HG02678 (cell line): ENCODE results near the gene TNFRSF18.

Experiments used
- ATAC-seq: cut with Tn5 transposase; IDR thresholded peaks from one replicate; pipeline ENCODE4 v1.9.1; 2021; ENCODE audit warnings: mild to moderate bottlenecking, moderate library complexity; ENCODE audit not compliant: unreplicated experiment

TNFRSF18 gene

DNA sequence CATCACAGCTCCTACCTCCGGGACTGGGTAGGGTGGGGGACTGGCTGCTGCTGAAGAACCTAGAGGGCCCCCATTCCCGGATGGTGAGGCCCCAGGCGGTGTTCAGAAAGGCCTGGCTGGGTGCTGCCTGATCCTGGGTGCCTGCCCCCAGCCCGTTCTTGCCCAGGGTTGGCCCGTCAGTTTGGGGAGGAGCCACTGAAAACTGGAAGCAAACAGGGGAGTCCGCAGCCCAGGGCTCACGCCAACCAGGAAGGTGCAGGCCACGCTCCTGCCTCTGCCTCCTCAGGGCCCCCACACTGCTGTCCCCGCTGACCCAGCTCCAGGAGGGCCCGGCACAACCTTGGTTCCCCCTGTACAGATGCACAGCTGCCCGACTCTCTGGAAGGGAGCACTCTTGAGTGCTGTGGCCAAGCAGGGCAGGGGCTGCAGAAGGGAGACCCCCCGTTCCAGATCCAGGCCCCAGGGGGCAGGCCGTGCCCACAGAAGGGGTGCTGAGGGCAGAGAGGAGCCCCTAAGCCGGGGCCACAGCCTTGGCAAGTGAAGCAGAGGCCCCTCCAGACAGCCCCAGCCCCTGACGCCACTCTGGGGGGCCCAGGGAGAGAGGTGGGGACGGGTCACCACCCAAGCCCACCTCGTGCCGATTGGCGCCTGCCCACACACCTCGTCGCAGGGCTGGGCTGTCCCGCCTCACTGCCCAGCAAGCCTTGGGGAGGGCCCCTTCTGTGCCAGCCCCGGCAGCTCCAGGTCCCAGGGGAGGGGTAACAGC, 34.6 kb upstream of the TNFRSF18 start:
- no peak for ATAC-seq

DNA sequence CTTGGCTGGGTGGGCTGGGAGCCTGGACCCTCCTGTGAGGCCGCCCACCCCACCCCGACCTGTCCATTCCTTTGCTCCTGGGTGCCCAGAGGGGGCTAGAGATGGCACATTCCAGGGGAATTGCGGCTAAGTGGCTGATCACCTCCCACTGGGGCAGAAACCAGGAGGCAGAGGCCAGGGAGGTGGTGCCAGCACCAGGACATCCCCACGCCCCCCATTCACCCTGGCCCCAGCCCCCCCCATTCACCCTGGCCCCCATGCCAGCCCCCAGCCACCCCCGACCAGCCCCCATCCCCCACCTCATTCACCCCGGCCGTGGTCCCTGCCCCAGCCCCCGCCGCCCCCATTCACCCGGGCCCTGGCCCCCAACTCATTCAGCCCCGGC, 33.9 kb upstream of the TNFRSF18 start:
- no peak for ATAC-seq

DNA sequence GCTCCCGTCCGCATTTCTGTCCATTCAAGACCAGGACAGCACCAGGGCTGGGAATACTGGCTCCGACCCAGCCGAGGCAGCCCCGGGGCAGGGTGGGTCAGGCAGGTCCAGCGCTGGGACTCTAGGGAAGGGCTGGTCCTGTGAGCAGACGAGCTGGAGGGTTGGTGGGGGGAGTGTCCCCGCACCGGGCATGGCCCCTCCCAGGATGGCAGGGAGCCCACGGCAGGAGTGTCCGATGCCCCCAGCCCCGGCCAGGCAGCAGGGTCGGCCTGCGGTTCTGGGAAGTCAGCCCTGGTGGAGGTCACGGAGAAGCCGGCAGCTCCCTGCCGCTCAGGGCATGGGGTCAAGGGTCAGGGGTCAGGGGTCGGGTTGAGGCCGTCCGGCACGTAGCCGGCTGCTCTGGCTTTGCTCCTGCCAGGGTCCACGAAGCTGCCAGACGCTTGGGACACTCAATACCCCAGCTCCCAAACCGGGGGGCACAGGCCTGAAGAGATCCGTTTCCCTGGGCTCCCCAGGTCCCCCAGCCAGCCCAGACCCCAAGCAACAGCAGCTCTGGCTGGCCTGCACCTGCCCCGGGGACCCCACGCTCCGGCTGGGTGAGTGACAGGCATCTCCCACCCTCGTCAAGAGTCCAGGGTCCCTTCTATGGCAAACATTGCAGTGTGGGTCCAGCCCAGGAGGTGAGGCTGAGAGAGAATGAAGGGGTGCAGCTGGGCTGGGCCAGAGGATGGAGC, 33.4 kb upstream of the TNFRSF18 start:
- ATAC-seq: no peak

DNA sequence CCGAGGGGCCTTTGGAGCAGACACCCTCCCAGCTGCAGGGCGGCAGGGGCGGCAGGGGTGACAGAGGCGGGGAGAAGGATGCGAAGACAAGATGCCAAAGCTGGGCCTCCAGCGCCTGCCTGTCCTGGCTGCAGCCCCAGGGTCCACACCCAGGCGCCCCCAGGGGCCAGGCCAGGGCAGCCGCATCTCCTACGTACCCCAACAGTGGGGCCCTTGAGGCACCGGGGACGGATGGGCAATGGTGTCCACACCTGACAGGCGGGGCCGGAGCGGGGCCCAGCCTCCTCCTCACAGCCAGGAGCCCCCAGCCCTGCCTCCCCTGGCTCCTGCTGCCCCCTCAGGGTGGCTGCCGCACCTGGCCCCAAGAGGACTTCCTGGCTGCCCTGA, 32.8 kb upstream of the TNFRSF18 start:
- no peak for ATAC-seq

DNA sequence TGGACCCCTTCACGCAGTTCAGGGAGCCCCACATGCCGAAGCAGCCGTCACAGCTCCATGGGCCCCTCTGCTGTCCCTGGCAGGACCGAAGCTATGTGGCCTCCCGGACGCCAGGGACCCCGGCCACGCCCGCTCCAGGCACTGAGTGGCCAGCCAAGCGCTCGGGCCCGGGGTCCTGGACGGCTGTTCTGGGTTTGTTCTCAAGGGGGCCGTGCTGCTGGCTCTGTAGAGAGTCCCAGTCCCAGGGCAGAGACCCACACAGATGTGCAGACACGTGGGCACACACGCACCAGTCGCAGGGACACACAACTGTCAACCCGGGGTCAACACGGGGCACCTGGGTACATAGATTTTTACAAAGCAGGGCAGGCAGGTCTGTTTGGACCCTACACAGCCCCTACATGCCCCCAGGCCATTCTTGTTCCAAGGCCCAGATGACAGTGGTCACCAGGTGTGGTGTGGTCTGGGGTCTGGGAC, 32.3 kb upstream of the TNFRSF18 start:
- ATAC-seq: no peak

DNA sequence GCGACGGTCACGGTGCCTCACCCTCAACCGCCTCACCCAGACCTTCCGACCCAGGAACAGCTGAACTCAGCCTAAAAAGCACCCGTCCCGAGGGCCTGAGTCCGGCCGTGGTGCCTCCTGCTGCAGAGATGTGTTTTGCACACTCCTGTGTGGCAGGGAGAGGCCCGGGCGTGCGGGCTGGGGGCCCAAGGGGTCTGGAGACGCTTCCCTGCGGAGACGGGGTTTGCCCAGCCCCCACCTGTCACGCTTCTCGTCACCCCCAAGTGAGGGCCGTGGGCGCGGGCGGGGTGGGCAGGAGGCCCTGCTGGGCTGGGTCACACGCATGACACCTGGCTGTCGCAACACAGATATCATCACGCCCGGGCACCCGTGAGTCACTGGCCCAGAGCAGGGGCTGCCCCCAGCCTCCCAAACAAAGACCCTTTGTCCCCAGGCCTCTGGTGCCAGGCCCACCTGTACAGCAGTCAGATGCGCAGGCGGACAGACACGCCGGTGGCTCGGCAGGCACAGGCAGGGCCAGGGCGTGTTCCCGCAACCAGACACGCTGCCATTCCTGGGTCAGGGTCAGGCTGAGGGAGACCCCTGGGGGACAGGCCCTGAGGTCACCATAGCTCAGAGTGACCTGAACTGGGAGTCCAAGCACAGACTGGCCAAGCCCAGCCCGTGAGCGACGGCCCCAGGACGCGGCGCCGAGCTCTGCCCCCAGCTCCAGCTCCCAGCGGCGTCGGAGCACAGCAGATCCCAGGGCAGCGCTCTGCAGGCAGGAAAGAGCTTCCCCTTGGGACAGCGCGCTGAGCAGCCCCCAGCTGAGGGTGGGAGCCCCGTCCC, 31.7 kb upstream of the TNFRSF18 start:
- no peak for ATAC-seq

DNA sequence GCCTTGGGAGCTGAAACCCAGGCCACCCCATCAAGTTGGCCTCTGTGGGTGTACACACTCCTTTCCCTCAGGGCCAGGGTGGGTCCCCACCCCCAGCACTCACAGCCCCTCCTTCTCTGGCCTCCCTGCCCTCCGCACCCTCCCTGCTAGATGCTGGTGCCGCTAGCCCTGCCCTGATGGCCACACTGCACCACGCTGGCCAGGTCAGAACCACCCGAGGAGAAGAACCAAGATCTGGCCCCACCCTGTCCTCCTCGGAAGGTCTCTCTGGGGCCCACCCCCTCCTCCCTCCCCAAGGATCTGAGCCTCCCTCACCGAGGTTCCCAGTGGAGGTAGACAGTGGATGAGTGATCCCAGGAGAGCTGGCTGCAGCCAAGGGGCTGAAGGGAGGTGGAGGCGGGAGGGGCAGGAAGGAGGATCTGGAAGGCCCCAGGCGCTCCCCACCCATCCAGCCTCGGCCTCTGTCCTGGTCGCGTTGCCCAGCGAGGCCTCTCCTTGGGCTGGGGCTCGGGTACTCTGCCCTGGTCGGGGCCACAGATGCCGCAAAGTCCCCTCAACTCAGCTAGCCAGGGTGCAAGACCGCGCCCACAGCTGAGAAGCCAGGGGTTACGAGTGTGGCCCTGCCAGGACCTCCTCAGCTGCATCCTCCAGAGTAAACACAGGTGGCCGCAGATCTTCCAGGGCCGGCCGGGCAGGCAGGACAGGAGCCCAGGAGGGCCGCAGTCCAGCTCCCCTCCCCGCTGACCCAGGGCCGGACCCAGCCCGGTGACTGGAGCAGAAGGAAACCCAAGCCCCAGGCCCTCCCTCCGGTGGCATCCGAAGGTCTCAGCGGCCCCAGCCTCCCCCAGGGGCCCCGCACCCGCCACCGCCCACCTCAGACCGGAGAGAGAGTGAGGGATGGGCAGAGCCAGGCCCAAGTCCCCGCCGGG, 30.8 kb upstream of the TNFRSF18 start:
- no peak for ATAC-seq

DNA sequence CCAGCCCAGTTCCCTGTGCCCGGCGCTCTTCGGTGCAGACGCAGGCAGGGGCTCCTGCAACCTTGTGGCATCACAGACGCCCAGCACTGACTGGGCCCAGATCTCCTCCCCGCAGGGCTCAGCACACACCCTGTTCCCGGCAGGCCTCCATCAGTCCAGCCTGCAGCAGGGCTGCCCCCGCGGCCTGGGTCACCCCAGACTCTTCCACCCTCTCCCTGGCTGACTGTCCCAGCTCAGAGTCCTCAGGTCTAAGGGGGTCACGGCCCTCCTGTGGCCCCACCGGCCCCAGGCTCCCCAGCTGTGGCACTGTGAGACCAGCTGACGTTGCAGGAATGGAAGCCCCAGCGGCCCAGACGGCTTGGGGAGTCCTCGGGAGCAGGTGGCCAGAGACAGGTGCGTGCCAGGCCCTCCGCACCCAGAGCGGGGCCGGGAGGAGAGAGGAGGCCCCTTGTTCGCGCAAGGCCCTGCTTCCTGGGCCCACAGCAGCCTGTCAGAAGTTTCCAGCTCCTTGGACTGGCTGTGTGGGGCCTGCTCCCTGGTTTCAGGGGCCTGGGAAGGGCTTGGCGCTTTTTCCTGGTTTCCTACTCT, 29.9 kb upstream of the TNFRSF18 start:
- ATAC-seq: no peak

DNA sequence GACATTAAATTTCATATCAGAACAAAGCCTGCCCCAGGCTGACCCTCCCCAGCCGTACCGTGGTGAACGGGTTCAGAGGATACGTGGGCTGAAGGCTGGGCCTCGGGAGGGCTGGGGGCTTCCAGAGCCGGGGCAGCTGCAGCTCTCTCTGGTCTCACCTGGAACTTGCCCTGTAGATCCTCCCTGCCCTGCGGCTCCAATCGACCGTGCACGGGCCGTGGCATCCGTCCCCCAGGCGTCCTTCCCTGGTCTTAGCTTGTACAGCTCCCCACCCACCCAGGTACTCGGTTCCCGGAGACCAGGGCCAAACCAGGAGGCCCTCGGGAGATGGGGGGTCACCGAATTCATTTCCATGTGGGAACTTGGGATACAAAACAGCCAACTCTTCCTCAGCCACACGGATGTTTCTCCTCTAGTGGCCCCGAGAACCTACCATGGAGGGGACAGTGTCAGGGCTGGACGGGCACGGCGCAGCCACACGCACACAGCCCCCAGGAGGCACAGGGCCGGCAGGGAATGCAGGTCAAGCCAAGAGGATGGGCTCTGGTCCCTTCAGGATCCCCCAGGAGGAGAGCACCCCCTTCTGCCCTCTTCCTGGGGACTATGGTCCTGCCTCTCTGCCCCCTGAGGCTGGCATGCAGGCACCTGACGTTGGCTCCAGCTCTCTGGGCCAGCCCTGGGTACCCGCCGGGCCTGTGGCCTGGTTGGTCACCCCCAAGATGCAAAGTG, 28.8 kb upstream of the TNFRSF18 start:
- no peak for ATAC-seq

DNA sequence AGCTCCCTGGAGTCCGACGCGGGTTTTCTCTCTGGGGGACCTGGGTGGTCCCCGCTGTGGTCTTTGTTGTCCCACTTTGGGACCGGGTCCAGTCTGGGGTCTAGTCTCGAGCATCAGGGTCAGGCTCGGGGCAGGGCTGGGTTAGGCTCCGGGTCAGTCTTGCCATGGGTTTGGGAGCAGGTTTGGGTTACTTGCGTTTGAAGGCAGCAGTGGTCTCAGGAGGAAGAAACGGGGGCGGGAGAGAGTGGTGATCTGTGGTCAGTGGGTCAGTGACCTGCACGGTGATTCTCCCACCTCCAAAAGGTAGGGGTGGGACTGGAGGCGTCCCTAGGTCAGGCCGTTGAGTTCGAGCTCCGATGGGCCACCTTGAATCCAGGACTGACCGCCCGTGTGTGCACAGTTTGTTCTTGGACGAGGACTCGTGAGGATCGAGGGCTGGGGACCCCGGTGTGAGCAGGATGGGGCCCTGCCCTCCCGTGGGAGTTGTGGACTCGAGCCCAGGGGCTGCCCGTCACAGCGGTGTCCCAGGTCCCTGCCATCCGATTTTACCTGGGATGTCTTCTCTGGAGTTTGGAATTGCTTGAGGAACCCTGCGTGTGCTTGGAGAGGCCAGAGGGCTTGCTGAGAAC, 27.9 kb upstream of the TNFRSF18 start:
- no peak for ATAC-seq

DNA sequence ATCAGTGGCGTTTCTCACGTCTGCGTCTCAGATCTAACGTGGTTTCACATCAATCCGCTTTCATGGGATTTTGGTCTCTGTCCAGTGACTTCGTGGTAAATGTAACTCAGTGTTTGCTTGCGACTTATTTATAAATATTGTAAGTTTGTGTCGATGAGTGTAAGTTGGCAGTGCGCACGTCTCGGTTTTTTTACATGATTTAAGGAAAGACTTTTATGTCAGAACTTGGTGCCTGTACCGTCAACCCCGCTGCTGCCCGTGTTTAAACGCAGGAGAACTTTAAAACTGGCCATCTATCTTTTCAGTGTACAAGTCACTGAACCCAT, 27.1 kb upstream of the TNFRSF18 start:
- no peak for ATAC-seq

DNA sequence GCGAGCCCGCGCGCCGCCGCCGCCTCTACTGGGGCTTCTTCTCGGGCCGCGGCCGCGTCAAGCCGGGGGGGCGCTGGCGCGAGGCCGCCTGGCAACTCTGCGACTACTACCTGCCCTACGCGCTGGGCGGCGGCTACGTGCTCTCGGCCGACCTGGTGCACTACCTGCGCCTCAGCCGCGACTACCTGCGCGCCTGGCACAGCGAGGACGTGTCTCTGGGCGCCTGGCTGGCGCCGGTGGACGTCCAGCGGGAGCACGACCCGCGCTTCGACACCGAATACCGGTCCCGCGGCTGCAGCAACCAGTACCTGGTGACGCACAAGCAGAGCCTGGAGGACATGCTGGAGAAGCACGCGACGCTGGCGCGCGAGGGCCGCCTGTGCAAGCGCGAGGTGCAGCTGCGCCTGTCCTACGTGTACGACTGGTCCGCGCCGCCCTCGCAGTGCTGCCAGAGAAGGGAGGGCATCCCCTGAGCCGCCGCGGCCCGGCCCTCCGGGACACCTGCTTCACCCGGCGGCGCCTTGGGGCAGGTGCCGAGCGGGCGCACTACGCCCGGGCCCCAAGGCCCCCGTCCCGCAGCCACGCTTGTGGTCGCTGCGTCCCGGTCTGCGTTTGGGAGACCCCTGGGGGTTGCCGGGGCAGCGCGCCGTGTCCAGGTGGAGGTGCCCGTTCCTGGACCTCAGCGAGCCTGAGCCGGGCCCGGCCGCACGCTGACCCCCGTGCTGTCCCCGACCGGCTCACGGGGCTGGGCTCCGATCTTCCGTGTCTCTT, 26.6 kb upstream of the TNFRSF18 start:
- ATAC-seq: no peak

DNA sequence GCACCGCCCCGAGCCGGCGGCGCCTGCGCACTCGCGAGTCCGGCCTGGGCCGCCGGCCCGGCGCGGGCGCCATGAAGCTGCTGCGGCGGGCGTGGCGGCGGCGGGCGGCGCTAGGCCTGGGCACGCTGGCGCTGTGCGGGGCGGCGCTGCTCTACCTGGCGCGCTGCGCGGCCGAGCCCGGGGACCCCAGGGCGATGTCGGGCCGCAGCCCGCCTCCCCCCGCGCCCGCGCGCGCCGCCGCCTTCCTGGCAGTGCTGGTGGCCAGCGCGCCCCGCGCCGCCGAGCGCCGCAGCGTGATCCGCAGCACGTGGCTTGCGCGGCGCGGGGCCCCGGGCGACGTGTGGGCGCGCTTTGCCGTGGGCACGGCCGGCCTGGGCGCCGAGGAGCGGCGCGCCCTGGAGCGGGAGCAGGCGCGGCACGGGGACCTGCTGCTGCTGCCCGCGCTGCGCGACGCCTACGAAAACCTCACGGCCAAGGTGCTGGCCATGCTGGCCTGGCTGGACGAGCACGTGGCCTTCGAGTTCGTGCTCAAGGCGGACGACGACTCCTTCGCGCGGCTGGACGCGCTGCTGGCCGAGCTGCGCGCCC, 25.9 kb upstream of the TNFRSF18 start, which contains the start of gene B3GALT6:
Gene B3GALT6 (plus strand): TSS at position 30 of the 588 bp plus-strand sequence. CDS start 42 bp downstream, at position 72.
- no peak for ATAC-seq

DNA sequence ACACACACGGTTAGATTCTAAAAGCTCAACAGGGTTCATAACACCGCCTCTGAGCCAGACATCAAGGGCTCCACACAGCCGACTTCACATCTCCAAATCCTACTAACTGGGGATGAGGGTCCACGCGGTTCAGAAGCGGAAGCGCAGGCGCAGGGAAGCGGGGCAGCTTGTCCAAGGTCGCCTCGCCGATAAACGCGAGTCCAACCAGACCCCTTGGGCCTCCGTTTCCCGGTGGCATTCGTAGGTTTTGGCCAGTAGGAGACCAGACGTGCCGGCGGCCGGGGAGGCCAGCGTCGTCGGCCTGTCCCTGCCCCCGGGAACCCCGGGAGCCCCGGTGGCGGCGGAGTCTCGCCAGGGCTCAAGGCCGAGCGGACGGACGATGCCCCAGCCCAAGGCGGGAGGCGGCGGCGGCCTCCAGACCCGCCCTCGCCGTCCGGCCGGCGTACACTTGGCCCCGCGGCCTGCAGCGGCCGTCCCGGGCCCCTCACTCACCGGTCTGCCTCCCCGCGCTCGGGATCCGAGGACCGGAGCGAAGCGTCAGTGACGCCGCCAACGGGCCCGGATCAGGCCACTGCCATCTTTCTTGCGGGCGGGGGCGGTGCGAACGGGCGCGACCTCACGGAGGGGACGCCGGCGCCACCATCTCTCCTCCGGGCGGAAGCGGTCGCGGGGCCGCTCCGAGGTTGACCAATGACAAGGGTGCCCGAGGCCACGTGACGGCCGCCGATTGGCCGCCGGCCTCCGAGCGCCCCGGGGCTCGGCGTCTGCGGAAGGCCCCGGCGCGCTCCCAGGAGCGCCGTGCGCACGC, 25.2 kb upstream of the TNFRSF18 start, which contains the start of gene SDF4:
Gene SDF4 (minus strand): TSS at position 602 of the 808 bp plus-strand sequence. CDS start 3,229 bp downstream, outside the sequence.
- peak; percentile 94 for ATAC-seq

DNA sequence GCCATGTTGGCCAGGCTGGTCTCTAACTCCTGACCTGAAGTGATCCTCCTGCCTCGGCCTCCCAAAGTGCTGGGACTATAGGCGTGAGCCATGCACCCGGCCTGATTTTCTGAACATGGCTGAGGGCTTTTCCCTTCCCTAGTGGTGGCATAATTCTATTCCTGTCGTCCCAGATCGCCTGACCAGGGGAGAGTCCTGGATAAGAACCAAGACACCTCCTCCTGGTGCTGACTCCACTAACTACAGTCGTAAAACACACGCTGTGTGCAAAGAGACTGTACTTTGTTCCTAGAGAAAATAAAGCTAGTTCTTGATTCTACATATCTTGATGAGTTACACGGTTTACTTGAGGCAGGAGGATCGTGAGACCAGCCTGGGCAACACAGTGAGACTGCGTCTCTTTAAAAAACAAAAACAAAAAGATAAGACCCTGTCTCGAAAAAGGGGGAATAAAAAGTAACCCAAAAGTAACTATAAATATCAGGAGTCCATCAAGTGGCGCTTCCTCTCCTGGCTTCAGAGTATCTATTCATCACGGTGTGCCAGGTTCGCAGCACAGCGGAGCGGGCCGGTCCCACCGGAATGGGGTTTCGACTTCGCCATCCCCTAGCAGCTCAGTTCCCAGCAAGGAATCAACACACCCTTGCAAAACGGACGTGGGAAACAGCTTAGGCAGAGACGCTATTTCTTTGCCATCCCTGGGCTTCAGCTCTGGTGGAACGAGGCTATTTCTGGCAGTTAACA, 24.4 kb upstream of the TNFRSF18 start:
- ATAC-seq: no peak

DNA sequence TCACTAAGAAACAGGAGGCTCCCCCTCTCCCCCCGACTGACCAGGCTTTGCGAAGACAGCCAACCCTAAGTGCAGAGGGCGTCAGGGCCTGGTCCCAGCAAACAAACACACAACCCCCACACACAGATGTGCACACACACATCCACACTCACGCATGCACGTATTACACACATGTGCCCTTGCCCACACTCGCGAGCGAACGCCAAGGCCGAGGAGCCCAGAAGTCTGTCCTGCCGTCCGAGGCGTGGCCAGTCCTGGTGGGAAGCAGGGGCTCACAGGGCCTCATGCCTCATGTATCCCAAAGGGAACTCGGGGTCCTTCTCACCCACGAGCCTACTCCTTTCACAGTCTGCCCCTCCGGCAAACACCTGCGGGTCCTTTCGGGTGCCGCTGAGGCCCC, 23.4 kb upstream of the TNFRSF18 start:
- no peak for ATAC-seq
